Measurements from ENCODE around the gene SREBF2. TPM values are rescaled to one million over a fixed set of nuclear protein-coding genes. Genes with fewer than 3 reads are reported as not detected.

The SREBF2 gene
- total and polyA plus RNA-seq, 9 of the 15 experiments (the other 6 are each of a cell fraction or from before 2014, with no cell fraction given) = 1.1 to 84.2 (median 26.9) TPM

- no peaks in the 10 kb centered on the region for H3K27me3 ChIP-seq (ENCODE audit: control insufficient read depth in 2 of 2, insufficient read depth in 2 of 2, low read length in 2 of 2)
- TF ChIP-seq, protein P1, sequence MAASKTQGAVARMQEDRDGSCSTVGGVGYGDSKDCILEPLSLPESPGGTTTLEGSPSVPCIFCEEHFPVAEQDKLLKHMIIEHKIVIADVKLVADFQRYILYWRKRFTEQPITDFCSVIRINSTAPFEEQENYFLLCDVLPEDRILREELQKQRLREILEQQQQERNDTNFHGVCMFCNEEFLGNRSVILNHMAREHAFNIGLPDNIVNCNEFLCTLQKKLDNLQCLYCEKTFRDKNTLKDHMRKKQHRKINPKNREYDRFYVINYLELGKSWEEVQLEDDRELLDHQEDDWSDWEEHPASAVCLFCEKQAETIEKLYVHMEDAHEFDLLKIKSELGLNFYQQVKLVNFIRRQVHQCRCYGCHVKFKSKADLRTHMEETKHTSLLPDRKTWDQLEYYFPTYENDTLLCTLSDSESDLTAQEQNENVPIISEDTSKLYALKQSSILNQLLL (CRISPR knock-in tag; IDR thresholded peaks at IDR 0.05; ENCODE audit: borderline replicate concordance) = no peak
- TF ChIP-seq POLR2G (IDR thresholded peaks at IDR 0.05; ENCODE audit: low read depth, low read length) = peak; percentile 40; the same call in 1 of the 2 replicates
- H4K20me1 ChIP-seq (replicated peaks; ENCODE audit: control insufficient read depth, insufficient read depth, low read length) = peaks cover 11% of the 10 kb centered on the region; the same call in 1 of the 2 replicates
- ChIA-PET CTCF (ENCODE audit: low intra/inter-chr PET ratio) (no interaction called here), POLR2A (interaction anchor here (1.2 to 1.6 kb wide), 2 partner anchors 11 to 13 kb away, joined by 4 to 5 read pairs; partner anchors contain the start of gene TNFRSF13C)
- H3K4me3 ChIP-seq = no peak overlapping the region
- BruUV-seq (replicated peaks) = no TSS peak
- peaks cover 45% of the 10 kb centered on the region; the same call in 2 of the 3 replicates for H3K36me3 ChIP-seq (ENCODE audit: control insufficient read depth, insufficient read depth, low read length)
- no peak overlapping the region for H3K9ac ChIP-seq (ENCODE audit: insufficient read depth in 1 of 2, low read depth in 2 of 2, low read length in 2 of 2)
- H3K4me1 ChIP-seq (replicated peaks in 1 of 2; ENCODE audit: control insufficient read depth in 2 of 2, insufficient read depth in 2 of 2, low read length in 2 of 2) = peaks cover 0 to 37% of the 10 kb centered on the region in 2 experiments; a peak in 2 of 5 replicates
- in situ Hi-C loops (cut with MboI) (no loop called here), intact Hi-C loops (cut with micrococcal nuclease) (no loop called here)
- ATAC-seq (no peak), DNase-seq (ENCODE audit: extremely low read depth in 1 of 4, low spot score in 3 of 4) (no peak), FAIRE-seq (no peak)
- H3K79me2 ChIP-seq (ENCODE audit: control insufficient read depth, insufficient read depth, low read length) = 0 out of 3 replicates have a peak, but pooled peaks cover 5% of the 10 kb centered on the region
- no peak overlapping the region for H3K4me2 ChIP-seq (ENCODE audit: insufficient read depth, low read length)
- H3K9me1 ChIP-seq (ENCODE audit: control insufficient read depth, insufficient read depth, low read length) = peaks cover 3% of the 10 kb centered on the region
- H3K9me3 ChIP-seq (replicated peaks; ENCODE audit: control insufficient read depth, insufficient read depth, low read depth, low read length) = no peaks in the 10 kb centered on the region
- WGBS (ENCODE audit: insufficient coverage, low coverage, missing lambda C conversion rate) = 61% methylated on average over 2 of the region's 2 CpGs
- no peak overlapping the region for H2AFZ ChIP-seq (ENCODE audit: low read depth, low read length)
- H3K27ac ChIP-seq (ENCODE audit: extremely low read depth, low read depth, low read length) = no peak overlapping the region
Observed at GRCh38 chr22:41936894-41937169, 103.9 kb downstream of the SREBF2 start.
